ENCODE data around the gene VIL1. TPM values are rescaled to one million over a fixed set of nuclear protein-coding genes. Genes with fewer than 3 reads are reported as not detected.

VIL1 gene
- total RNA-seq, 3 donors from 2014 or later = 194 to 550 (median 341) TPM

GRCh38 chr2:218470448-218470847, 51.5 kb downstream of the VIL1 start:
- H3K4me3 ChIP-seq = no peak overlapping the region
- no peaks in the 10 kb centered on the region for H3K36me3 ChIP-seq (ENCODE audit: low read depth)
- DNase-seq (no peak), ATAC-seq (no peak)
- H3K9me3 ChIP-seq = no peaks in the 10 kb centered on the region
- TF ChIP-seq, protein P1, sequence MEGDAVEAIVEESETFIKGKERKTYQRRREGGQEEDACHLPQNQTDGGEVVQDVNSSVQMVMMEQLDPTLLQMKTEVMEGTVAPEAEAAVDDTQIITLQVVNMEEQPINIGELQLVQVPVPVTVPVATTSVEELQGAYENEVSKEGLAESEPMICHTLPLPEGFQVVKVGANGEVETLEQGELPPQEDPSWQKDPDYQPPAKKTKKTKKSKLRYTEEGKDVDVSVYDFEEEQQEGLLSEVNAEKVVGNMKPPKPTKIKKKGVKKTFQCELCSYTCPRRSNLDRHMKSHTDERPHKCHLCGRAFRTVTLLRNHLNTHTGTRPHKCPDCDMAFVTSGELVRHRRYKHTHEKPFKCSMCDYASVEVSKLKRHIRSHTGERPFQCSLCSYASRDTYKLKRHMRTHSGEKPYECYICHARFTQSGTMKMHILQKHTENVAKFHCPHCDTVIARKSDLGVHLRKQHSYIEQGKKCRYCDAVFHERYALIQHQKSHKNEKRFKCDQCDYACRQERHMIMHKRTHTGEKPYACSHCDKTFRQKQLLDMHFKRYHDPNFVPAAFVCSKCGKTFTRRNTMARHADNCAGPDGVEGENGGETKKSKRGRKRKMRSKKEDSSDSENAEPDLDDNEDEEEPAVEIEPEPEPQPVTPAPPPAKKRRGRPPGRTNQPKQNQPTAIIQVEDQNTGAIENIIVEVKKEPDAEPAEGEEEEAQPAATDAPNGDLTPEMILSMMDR (IDR thresholded peaks at IDR 0.05) = no peak
- H3K4me1 ChIP-seq (ENCODE audit: low read depth) = no peaks in the 10 kb centered on the region
- intact Hi-C loops (cut with DNase I, micrococcal nuclease) = no loop called here

DNA sequence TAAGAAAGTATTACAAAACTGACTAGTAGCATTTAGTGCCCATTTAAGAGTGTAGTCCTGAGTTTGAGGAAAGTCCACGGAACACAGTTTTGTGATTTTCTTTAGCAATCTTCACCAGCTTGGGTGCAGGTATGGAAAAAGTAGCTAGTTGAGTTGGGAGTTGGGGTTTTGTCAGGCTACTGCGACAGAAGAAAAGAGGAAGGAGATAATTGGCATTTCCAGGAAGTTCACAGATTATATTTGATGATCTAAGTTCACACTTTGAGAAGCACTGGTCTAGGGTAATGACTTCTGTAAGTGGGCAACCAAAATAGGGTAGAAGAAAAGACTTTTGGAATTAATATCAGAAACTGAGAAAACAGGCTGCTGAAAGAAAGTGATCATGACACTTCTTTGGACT, 52.1 kb downstream of the VIL1 start:
- H3K9me3 ChIP-seq = no peaks in the 10 kb centered on the region
- no peak for DNase-seq
- no peaks in the 10 kb centered on the region for H3K36me3 ChIP-seq (ENCODE audit: low read depth)
- ATAC-seq = no peak
- no peak overlapping the region for H3K4me3 ChIP-seq
- no peaks in the 10 kb centered on the region for H3K4me1 ChIP-seq (ENCODE audit: low read depth)
- intact Hi-C loops (cut with DNase I, micrococcal nuclease) = no loop called here
- TF ChIP-seq, protein P1 (IDR thresholded peaks at IDR 0.05) = no peak

DNA sequence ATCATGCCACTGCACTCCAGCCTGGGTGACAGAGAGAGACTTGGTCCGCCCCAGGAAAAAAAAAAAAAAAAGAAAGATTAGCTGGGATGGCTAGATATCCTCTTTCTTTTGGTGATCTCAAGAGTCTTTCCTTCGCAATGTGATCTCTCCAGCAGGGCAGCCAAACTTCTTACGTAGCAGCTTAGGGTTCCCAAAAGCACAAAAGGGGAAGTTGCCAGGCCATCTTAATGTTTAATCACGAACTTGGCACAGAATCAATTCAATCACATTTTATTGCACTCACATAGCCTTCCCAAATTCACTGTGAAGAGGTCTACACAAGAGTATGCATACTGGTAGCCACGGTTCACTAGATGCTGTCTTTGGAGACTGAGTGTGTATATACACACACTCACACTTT, 53.1 kb downstream of the VIL1 start:
- Histone ChIP-seq H3K9me3 (no peaks in the 10 kb centered on the region), H3K36me3 (ENCODE audit: low read depth) (no peaks in the 10 kb centered on the region), H3K4me3 (no peak overlapping the region), H3K4me1 (ENCODE audit: low read depth) (no peaks in the 10 kb centered on the region)
- intact Hi-C loops (cut with DNase I, micrococcal nuclease) = no loop called here
- TF ChIP-seq, protein P1 (IDR thresholded peaks at IDR 0.05) = no peak
- peak in 1 of 3 donors; percentile 16 for DNase-seq
- ATAC-seq = peak; percentile 33

- H3K36me3 ChIP-seq (ENCODE audit: low read depth) = no peaks in the 10 kb centered on the region
- H3K4me3 ChIP-seq = no peak overlapping the region
- ATAC-seq (no peak), DNase-seq (no peak)
- TF ChIP-seq, protein P1 (IDR thresholded peaks at IDR 0.05) = no peak
- H3K9me3 ChIP-seq = no peaks in the 10 kb centered on the region
- intact Hi-C loops (cut with DNase I, micrococcal nuclease) = no loop called here
- H3K4me1 ChIP-seq (ENCODE audit: low read depth) = no peaks in the 10 kb centered on the region
Measured at GRCh38 chr2:218472988-218473387, 54.1 kb downstream of the VIL1 start.

DNA sequence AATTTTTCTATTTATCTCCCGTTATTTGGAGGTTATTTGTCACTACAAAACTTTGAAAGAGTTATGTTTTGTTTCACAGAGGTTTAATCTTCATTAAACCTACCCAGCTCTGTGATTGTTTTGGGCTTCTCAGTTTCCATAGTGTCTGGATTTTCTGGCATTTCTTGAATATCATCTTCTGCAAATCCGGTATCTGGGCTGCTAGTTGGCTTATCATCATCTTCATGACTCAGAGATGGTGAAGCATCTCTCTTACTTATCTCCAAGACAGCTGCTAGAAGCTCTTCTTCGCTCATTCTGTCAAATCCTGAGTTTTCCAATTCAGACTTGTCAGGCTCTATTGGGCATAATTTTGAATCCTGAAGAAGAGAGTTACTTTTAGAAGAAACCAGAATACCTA, 55.6 kb downstream of the VIL1 start:
- intact Hi-C loops (cut with DNase I, micrococcal nuclease) = no loop called here
- Histone ChIP-seq H3K36me3 (ENCODE audit: low read depth) (no peaks in the 10 kb centered on the region), H3K9me3 (no peaks in the 10 kb centered on the region), H3K4me3 (no peak overlapping the region), H3K4me1 (ENCODE audit: low read depth) (no peaks in the 10 kb centered on the region)
- TF ChIP-seq, protein P1 (IDR thresholded peaks at IDR 0.05) = no peak
- no peak for DNase-seq
- ATAC-seq = no peak

DNA sequence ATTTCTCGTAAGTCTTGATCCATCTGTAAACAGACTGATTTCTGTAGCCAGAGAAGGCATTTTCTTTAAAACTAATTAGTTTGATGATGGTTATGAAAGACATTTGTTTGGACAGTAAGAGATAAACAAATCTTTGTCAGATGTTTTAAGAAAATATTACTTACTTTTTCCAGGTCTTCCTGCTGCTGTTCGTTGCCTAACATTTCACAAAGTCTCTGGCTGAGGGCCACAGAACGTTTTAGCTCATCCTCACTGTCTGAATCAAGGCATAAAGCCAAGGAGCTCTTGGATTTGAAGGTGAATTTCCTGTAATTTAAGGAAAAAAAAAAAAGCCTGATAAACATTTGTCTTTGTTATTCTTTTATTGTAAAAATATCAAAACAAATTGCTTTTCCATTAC, 57.8 kb downstream of the VIL1 start:
- ATAC-seq = no peak
- peak in 1 of 3 donors; percentile 14 for DNase-seq
- TF ChIP-seq, protein P1 (IDR thresholded peaks at IDR 0.05) = no peak

More for the DNA sequence above, 57.8 kb downstream of the VIL1 start:
- H3K36me3 ChIP-seq (ENCODE audit: low read depth) = peaks cover 6% of the 10 kb centered on the region
- intact Hi-C loops (cut with DNase I, micrococcal nuclease) = no loop called here
- H3K4me3 ChIP-seq = no peak overlapping the region
- H3K9me3 ChIP-seq = no peaks in the 10 kb centered on the region
- H3K4me1 ChIP-seq (ENCODE audit: low read depth) = no peaks in the 10 kb centered on the region

Measured in mucosa of descending colon (tissue), 3 donors.